Esophagus muscularis mucosa (tissue), 3 donors: ENCODE data around the gene MAP7.

Experiments
- POLR2A ChIP-seq: fragments of 450-650 bp; IDR thresholded peaks from one replicate; pipeline ENCODE4 v1.6.1; 2017; ENCODE audit warnings: antibody characterized with exemption, moderate library complexity, mild to moderate bottlenecking, low read depth
- POLR2AphosphoS5 ChIP-seq, 2 donors: sonication (generic); formaldehyde crosslinking; IDR thresholded peaks; one replicate each; pipeline ENCODE4 v1.6.1; 2017; ENCODE audit warnings: antibody characterized with exemption in 2 of 2
- TF ChIP-seq, protein P1 (sequence below), 3 experiments: fragments of 200-600 bp in 2 of 3; fragments of 450-650 bp in 1 of 3; sonication (generic) in 2 of 3; IDR thresholded peaks; one replicate each; pipeline ENCODE4 v1.5.1; 2017 to 2019; ENCODE audit warnings: antibody characterized with exemption in 3 of 3, mild to moderate bottlenecking in 2 of 3, moderate library complexity in 1 of 3

DNA sequence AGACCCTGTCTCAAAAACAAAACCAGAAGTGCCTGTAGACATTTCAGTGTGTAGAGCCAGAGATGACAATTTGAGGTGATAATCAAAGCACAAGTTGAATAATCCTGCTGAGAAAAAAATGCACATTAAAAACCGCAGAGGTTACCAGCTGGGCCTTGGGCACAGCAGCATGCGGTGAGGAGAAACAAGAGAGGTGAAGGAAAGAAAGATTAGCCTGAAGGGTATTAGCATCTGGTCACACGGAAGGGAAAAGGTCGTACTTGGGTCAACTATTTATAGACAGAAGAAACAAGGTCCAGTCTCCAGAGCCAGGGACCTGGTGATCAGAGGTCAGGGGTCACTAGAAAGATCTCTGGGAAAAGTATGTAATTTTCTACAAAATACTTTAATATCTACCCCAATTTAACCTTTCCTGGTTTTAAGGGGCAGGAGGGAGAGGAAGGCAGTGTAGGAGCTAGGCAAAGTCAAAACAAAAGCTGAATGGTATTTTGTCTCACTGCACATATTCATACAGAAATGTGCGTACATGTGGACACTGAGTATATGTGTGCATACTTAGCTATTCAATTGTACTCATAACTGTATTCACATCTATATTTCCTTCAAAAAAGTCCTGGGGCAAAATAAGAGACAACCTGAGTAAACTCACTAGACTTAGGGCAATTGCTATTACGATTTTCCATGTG lies 10.1 kb downstream of the MAP7 start:
- TF ChIP-seq POLR2A, result no peak
- TF ChIP-seq, protein P1, sequence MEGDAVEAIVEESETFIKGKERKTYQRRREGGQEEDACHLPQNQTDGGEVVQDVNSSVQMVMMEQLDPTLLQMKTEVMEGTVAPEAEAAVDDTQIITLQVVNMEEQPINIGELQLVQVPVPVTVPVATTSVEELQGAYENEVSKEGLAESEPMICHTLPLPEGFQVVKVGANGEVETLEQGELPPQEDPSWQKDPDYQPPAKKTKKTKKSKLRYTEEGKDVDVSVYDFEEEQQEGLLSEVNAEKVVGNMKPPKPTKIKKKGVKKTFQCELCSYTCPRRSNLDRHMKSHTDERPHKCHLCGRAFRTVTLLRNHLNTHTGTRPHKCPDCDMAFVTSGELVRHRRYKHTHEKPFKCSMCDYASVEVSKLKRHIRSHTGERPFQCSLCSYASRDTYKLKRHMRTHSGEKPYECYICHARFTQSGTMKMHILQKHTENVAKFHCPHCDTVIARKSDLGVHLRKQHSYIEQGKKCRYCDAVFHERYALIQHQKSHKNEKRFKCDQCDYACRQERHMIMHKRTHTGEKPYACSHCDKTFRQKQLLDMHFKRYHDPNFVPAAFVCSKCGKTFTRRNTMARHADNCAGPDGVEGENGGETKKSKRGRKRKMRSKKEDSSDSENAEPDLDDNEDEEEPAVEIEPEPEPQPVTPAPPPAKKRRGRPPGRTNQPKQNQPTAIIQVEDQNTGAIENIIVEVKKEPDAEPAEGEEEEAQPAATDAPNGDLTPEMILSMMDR (IDR thresholded peaks at IDR 0.05), result no peak
- TF ChIP-seq POLR2AphosphoS5 (IDR thresholded peaks at IDR 0.05), result no peak
